ENCODE measurements around the gene CACNA1A. TPM values are rescaled to one million over a fixed set of nuclear protein-coding genes. Genes with fewer than 3 reads are reported as not detected.

The CACNA1A gene
- total RNA-seq, 1 donor from 2014 or later = 8.6 TPM

DNA sequence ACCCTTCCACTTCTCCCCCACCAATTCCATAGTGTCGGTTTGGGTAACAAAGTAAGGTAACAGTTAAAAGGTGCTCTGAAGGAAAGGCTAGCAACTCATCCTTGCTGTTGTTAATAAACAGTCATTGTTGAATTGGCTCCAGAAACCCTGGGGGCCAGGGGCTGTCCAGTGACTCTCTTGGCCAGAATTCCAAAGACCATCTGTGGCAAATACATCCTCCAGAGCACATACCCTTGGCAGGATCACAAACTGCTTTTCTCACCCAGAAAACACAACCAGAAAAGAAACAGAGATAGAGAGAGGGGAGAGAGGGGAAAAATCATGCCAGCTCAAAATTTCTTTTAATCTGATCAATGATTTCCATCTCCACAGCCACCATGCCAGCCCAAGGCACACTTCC, 22.1 kb downstream of the CACNA1A start:
- intact Hi-C loops (cut with DNase I) = no loop called here
- Histone ChIP-seq H3K9me3 (peaks cover 3% of the 10 kb centered on the region), H3K27me3 (no peaks in the 10 kb centered on the region), H3K4me1 (no peaks in the 10 kb centered on the region), H3K27ac (no peak overlapping the region), H3K36me3 (no peaks in the 10 kb centered on the region), H3K4me3 (no peak overlapping the region)
- TF ChIP-seq, protein P1, sequence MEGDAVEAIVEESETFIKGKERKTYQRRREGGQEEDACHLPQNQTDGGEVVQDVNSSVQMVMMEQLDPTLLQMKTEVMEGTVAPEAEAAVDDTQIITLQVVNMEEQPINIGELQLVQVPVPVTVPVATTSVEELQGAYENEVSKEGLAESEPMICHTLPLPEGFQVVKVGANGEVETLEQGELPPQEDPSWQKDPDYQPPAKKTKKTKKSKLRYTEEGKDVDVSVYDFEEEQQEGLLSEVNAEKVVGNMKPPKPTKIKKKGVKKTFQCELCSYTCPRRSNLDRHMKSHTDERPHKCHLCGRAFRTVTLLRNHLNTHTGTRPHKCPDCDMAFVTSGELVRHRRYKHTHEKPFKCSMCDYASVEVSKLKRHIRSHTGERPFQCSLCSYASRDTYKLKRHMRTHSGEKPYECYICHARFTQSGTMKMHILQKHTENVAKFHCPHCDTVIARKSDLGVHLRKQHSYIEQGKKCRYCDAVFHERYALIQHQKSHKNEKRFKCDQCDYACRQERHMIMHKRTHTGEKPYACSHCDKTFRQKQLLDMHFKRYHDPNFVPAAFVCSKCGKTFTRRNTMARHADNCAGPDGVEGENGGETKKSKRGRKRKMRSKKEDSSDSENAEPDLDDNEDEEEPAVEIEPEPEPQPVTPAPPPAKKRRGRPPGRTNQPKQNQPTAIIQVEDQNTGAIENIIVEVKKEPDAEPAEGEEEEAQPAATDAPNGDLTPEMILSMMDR (IDR thresholded peaks at IDR 0.05) = no peak
- TF ChIP-seq POLR2AphosphoS5 (IDR thresholded peaks at IDR 0.05; ENCODE audit: insufficient read depth in 1 of 2, low read depth in 1 of 2) (no peak), POLR2A (IDR thresholded peaks at IDR 0.05) (no peak)
- DNase-seq (ENCODE audit: extremely low spot score in 2 of 2) = no peak

DNA sequence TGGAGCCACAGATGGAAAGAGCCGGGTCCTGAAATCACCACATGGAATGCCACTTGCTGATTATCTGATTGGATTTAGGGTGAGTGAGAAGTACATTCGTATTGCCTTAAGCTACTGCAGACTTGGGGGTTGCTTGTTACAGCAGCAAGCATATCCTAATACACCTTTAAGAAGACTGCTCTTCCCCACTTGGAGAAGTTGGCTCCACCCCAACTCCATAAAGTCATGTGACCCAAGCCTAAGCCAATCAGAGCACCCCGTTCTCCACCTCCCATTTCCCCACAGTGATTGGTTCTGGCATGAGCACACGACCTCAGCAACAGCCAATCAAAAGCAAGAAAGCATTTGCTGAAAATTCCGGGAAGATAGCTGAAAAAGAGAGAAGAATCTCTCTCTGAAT, 23.1 kb downstream of the CACNA1A start:
- H3K27me3 ChIP-seq = no peaks in the 10 kb centered on the region
- TF ChIP-seq, protein P1 (IDR thresholded peaks at IDR 0.05) = no peak
- TF ChIP-seq POLR2AphosphoS5 (IDR thresholded peaks at IDR 0.05; ENCODE audit: insufficient read depth in 1 of 2, low read depth in 1 of 2) (no peak), POLR2A (IDR thresholded peaks at IDR 0.05) (no peak)
- DNase-seq (ENCODE audit: extremely low spot score in 2 of 2) = no peak
- intact Hi-C loops (cut with DNase I) = no loop called here
- H3K4me3 ChIP-seq = no peak overlapping the region
- H3K36me3 ChIP-seq = no peaks in the 10 kb centered on the region
- H3K27ac ChIP-seq = no peak overlapping the region
- H3K4me1 ChIP-seq = no peaks in the 10 kb centered on the region
- H3K9me3 ChIP-seq = peaks cover 3% of the 10 kb centered on the region

DNA sequence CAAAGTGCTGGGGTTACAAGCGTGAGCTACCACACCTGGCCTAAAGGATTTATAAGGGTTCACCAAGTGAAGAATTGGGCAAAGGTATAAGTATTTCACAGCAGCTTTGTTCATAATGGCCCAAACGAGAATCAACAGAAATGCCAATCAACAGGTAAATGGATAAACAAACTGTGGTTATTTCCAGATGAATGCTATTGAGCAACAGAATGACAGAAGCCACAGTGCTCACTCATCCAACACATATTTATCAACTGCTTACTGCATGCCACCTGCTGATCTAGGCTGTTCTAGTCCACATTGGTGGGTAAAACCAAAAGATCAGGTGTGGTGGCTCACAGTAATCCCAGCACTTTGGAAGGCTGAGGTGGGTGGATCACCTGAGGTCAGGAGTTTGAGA, 27.7 kb downstream of the CACNA1A start:
- TF ChIP-seq, protein P1 (IDR thresholded peaks at IDR 0.05) = no peak
- TF ChIP-seq POLR2AphosphoS5 (IDR thresholded peaks at IDR 0.05; ENCODE audit: insufficient read depth in 1 of 2, low read depth in 1 of 2) (no peak), POLR2A (IDR thresholded peaks at IDR 0.05) (no peak)
- H3K36me3 ChIP-seq = no peaks in the 10 kb centered on the region
- H3K27ac ChIP-seq = no peak overlapping the region
- peaks cover 3% of the 10 kb centered on the region for H3K9me3 ChIP-seq
- DNase-seq (ENCODE audit: extremely low spot score in 2 of 2) = no peak
- no peaks in the 10 kb centered on the region for H3K4me1 ChIP-seq
- no peaks in the 10 kb centered on the region for H3K27me3 ChIP-seq
- intact Hi-C loops (cut with DNase I) = no loop called here
- no peak overlapping the region for H3K4me3 ChIP-seq

DNA sequence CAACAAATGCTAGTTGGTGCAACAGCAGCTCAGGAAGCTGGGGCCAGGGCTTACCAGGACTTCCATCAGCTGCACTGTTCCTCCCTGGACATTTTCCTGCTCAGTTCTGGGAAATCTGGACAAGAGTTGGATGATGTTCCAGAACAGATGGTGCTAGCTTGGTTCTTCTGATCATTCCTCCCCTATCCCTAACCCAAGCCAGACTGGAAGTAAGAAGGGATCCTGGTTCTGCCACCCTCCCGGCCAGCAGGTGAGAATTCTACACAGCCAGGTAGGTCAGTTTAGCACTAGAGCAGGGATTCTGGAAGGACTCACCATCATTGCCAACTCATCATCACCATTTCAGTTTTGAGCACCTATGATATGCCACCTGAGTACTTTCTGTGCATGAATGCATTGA, 30.2 kb downstream of the CACNA1A start:
- no peak overlapping the region for H3K4me3 ChIP-seq
- no peaks in the 10 kb centered on the region for H3K27me3 ChIP-seq
- TF ChIP-seq, protein P1 (IDR thresholded peaks at IDR 0.05) = no peak
- TF ChIP-seq POLR2A (IDR thresholded peaks at IDR 0.05) (no peak), POLR2AphosphoS5 (IDR thresholded peaks at IDR 0.05; ENCODE audit: insufficient read depth in 1 of 2, low read depth in 1 of 2) (no peak)
- DNase-seq (ENCODE audit: extremely low spot score in 2 of 2) = no peak
- H3K4me1 ChIP-seq = no peaks in the 10 kb centered on the region
- no peaks in the 10 kb centered on the region for H3K36me3 ChIP-seq
- no peaks in the 10 kb centered on the region for H3K9me3 ChIP-seq
- intact Hi-C loops (cut with DNase I) = no loop called here
- H3K27ac ChIP-seq = no peak overlapping the region

DNA sequence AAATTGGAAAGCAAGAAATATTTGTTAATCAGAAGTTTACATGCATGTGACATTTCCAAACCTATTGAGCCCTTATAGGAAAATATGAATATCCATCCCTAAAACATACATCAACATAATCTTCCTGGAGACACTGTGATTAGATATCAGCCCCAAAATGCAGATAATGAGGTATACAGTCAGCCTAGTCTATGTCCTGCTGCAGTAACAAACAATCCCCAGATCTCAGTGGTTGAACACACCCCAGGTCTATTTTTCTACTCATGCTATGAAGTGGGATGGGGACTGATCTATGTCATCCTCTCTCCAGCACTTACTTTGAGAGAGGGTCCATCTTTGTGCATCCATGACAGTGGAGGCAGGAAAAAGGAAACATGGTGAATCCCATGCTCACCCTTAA, 31.2 kb downstream of the CACNA1A start:
- H3K27me3 ChIP-seq = no peaks in the 10 kb centered on the region
- no peaks in the 10 kb centered on the region for H3K4me1 ChIP-seq
- H3K36me3 ChIP-seq = no peaks in the 10 kb centered on the region
- intact Hi-C loops (cut with DNase I) = no loop called here
- TF ChIP-seq POLR2A (IDR thresholded peaks at IDR 0.05) = no peak
- TF ChIP-seq POLR2AphosphoS5 (IDR thresholded peaks at IDR 0.05; ENCODE audit: insufficient read depth in 1 of 2, low read depth in 1 of 2) = no peak
- H3K27ac ChIP-seq = no peak overlapping the region
- DNase-seq (ENCODE audit: extremely low spot score in 2 of 2) = no peak
- no peaks in the 10 kb centered on the region for H3K9me3 ChIP-seq
- H3K4me3 ChIP-seq = no peak overlapping the region
